Activated CD8-positive, alpha-beta memory T cell treated with anti-CD3 and anti-CD28 coated beads, Interleukin-2, amount 50 U/mL, for 1 hour (primary cell): ENCODE data around the gene C11orf68.

Experiments used
- DNase-seq: peaks from one replicate; pipeline ENCODE4 v3.0.0-alpha.2; 2020; ENCODE audit errors: extremely low read depth

C11orf68 gene

DNA sequence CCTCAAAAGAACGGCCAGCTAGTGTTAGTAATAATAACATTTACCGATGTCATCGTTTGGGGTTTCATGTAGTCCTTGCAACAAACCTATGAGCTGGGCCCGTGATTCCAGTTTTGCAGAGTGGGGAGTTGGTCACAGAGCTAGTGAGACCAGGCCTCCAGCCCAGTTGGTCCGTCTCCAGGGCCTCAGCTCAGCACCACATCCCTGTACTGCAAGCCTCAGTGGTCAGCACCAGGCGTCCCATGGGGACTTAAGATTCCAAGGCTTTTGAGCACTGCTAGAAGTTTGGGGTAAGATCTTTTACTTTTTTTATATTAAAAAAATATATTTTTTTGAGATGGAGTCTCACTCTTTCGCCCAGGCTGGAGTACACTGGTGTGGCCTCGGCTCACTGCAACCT is 25.3 kb upstream of the C11orf68 start:
- DNase-seq = no peak

DNA sequence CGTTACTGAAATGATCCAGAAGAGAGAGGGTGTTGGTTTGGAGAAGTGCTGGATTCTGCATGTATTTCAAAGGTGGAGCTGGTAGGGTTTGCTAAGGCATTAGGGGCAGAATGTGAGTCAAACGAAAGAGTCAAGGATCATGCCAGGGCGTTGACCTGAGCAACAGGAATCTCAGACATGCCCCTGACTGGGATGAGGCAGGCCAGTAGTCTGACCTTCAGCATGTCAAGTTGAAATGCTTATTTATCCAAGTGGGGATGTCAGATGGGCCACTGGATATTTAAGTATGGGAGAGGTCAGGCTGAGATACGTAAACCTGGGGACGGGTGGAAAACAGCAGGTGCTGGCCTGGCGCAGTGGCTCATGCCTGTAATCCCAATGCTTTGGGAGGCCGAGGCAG is 23.7 kb upstream of the C11orf68 start:
- DNase-seq = no peak

DNA sequence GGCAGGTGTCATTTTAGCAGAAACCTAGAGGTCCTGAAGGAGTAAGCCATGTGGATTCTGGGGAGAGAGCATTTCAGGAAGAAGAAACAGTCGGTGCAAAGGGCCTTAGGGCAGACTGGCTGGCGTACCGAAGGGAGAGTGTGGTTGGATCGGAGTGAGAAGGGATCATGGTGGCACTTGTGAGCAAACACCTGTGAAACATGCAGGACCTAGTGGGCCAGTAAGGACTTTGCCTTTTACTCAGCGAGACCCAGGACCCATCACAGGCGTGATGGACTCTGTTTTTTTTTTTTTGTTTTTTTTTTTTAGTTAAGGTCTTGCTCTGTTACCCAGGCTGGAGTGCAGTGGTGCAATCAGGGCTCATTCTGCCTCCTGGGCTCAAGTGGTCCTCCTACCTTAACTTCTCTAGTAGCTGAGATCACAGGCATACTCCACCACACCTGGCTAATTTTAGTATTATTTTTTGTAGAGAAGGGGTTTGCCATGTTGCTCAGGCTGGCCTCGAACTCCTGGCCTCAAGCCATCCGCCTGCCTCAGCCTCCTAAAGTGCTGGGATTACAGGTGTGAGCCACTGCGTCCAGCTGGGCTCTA is 23.0 kb upstream of the C11orf68 start:
- DNase-seq = no peak

DNA sequence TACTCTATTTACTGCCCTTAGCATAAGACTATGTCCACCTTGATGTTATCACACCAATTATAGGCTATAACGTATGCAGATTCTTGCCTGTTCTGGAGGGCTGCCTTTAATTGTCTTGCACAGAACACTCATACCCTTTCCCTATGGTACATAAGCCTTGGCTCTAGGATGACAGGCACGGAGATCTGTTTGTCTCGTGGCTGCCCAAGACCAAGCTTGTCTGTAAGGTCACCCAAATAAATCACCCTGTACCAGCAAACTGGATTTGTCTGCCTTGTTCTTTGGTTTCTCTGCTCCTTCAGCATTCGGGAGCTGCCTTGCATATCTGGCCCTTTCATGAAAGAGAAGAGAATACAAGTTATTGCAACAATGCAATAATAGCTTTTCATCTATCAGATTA is 18.9 kb upstream of the C11orf68 start:
- no peak for DNase-seq

DNA sequence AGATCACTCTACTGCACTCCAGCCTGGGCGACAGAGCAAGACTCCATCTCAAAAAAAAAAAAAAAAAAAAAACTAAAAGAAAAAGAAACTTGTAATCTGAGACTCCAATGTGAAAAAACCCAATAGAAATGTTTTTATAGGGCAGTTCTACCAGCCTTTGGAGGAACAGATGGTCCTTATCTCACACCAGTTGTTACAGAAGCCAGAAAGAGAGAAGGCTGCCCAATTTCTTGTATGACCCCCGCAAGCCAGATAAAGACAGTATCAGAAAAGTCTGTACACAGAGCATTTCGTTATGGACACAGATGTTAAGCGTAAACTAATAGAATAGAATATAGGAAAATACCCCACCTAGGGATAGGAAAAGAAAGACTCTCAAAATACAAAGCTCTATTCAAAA is 15.2 kb upstream of the C11orf68 start:
- DNase-seq = no peak

DNA sequence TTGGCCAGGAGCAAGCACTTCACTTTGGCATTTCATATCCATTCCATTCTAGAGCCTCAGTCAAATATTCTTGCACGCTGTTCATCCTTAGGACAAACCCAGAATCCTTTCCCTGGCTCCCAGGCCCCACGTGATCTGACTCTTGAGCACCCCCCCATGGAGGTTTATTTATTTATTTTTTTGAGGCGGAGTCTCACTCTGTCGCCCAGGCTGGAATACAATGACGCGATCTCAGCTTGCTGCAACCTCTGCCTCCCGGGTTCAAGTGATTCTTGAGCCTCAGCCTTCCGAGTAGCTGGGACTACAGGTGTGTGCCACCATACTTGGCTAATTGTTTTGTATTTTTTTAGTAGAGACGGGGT is 13.7 kb upstream of the C11orf68 start:
- no peak for DNase-seq

DNA sequence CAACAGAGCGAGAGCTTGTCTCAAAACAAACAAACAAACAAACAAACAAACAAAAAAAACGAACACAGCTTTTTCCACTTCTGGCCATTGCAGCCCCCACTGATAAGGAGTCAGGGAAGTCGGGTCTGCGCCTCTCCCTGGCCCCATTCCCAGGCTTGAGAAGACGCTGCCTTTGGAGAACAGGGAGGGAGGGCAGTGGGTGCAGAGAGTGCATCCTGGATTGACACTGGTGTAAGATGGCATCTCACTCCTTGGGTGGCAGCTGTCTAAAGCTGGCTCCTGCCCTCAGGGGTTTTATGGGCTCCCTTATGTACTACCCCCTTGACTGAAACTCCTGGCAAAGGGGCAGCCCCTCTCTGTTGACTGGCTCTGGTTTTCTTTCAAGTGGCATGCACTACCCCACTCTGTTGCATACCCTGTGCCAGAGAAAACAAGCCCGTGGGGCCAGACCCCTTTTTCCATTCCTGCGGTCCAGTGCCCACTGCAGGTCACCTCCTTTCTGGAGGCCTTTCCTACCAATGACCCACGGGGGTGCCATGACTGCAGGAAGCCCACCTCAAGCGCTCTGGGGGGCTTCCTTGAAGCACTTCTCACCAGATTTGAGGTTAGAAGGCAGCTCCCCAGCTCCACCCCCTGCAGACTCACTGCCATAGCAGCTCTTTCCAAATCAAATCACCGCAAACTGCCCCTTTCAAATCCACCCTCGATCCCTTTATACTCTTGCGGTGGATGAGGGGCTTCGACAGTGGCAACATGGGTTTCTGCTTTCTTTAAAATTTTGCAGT is 13.1 kb upstream of the C11orf68 start:
- DNase-seq = no peak

DNA sequence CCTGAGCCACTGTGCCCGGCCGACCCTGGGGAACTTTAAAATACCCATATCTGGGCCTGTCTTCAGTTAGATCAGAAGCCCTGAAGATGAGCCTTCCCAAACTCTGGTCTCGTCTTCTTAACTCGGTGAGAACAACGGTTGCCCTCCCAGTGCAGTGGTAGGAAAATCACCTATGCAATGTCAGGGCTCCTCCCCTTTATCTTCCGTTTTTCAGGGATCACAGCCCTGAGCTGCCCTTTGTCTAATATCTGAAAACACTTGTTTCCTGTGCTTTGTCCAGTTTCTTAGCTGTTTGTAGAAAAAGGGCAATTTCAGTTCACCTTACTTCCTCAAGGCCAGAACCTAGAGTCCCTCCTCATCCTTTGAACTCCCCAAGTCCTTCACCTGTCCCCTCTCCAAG is 9.8 kb upstream of the C11orf68 start:
- DNase-seq = no peak

DNA sequence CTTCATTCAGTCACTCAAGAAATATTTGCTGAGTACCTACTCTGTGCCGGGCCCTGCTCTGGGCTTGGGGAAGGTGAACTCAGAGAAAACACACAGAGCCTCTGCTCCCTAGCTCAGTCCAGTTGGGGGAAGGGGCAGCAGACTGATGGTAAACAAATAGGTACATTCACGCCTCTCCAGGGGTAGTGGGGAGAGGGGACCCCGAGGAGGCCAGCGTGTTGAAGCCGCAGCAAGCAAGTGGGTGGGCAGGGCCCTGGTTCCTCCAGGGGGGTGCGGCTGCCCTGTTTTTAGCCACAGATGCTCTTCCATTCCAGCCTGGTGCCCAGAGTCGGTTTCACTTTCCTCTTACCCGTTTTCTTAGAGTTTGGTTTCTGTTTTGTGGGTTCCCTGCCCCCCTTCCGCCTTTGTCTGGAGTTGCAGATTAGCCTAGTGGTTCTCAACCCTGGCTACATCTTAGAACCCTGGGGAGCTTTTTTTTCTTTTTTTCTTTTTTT is 9.1 kb upstream of the C11orf68 start:
- peak; percentile 47 for DNase-seq

DNA sequence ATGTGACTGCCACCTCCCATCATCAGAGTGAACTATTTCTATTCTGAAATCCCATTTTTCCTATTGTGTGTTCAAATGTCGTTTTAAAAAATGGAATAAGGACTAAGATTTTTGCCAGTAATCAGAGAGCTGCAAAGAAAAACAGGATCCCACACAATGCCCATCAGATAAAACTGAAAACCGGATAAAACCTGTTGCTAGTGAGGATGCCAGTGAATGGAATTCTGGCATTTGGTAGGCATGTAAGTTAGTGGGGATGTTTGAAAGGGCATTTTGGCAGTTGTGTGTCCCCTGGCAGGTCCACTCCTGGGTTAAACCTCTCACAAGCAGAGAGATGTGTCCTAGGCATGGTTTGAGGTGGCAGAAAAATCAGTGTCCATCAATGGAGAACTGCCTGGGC is 6.5 kb upstream of the C11orf68 start:
- no peak for DNase-seq

DNA sequence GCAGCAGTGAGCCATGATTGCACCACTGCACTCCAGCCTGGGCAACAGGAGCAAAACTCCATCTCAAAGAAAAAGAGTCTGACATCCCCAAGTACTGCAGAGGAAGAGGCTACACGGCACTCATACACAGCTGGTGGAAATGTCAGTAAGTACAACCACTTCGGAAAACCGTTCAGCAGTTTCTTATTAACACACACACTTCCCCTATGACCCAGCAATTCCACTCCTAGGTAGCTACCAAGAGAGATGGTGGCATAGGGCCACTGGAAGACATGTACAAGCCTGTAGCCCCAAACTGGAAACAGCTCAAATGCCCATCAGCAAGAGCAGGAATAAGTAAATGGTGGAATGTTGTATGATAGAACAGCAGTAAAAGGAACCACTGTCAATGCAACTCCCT is 3.7 kb upstream of the C11orf68 start:
- no peak for DNase-seq

DNA sequence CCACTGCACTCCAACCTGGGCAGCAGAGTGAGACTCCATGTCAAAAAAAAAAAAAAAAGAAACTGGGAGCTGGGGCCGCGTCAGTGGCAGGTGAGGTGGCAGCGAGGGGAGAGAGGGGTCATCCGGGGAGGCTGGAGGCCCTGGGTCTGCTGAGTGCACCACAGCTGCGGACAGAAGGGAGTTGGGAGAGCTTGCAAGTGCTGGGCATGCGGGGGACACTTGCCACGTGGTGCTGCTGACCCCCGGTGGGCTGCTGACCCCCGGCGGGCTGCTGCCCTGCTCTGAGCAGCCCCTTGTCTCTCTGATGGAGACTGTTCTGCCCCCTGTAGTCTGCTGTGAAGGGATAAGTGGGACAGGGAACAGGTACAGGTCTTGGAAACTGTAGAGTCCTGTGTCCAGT is 3.0 kb upstream of the C11orf68 start:
- no peak for DNase-seq

DNA sequence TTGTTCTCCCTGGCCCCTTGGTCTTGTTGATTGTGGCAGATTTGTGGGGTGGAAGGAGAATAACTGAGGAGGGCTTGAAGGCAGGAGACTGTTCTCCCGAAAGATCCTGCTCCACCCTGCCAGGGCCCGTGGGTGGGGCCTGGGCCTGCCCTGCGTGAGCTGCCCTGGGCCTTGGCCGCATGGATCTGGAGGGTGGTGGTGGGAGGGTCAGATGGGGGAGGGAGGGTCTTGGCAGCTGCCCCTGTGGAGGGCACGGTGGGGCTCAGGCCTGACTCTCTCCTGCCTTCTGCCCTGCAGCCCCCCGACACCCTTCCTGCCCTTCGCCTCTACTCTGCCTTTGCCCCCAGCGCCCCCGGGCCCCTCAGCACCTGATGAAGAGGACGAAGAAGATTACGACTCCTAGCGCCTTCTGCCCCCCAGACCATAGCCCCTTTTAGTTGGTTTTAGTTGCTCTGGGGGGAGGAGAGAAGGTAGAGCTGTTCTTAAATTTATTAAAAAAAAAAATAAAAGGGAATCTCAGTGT is 2.2 kb upstream of the C11orf68 start:
- no peak for DNase-seq

DNA sequence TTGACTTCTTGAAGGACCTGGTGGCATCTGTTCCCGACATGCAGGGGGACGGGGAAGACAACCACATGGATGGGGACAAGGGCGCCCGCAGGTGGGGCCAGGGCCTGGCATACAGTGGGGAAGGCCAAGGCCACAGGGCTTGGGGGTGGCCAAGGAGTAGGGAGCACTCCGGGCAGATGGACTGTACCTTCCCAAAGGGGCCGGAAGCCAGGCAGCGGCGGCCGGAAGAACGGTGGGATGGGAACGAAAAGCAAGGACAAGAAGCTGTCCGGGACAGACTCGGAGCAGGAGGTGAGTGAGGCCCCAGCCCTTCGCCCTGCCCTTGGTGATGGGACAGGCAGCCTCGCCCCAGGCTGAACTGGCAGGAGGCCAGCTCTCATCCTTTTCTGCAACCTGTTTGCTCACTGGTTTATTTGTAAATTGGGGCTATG is 1.5 kb upstream of the C11orf68 start:
- DNase-seq = no peak

DNA sequence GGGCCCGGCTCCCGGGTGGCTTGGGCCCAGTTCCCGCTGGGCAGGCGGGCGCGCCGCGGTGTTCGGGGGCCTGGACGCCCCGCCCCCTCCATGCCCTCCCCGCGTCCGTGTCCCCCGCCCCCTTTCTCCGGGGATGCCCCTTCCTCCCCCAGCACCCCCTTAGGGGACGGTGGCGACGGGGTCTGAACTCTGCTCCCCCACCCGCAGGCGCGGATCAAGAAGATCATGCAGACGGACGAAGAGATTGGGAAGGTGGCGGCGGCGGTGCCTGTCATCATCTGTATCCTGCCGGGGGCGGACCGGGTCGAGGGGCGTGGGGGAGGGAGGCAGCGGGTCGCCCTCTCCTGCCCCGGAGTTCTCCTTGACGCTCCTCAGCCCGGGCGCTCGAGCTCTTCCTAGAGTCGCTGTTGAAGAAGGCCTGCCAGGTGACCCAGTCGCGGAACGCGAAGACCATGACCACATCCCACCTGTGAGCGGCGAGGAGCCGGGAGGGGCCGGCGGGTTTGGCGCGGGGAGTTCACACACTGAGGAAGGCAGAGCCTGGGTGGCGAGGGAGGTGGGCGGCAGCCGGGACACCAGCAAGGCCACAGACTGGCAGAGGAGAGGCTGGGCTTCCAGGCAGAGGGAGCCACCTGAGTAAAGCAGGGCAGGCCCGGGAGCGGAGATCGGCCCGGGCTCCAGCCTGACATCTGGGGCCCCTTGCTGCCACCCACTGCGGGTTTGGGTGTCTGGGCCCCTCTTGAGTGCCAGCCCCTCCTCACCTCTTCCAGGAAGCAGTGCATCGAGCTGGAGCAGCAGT is 910 bp upstream of the C11orf68 start:
- DNase-seq = no peak

DNA sequence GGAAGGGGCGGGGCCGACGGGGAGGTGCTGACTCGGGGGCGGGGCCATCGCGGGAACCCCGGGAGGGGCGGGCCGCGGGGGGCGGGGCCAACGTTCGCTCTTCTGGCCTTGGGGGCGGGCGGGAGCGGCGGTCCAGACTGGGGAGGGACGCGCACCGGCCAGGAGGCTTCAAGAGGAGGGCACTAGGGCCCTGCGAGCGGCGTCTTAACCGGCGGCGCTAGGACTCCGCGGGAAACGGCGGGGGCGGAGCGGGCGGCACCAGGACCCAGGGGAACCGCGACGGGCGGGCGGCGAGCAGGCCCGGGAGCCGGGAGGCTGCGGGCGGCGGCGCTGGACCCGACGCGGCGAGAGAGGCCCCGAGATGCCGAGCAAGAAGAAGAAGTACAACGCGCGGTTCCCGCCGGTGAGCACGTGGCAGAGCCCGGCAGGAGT is 295 bp upstream of the C11orf68 start, which contains the start of gene DRAP1:
Gene DRAP1 (plus strand): TSS at position 286 of the 432 bp plus-strand sequence. CDS start 76 bp downstream, at position 362.
- peak; percentile 96 for DNase-seq

DNA sequence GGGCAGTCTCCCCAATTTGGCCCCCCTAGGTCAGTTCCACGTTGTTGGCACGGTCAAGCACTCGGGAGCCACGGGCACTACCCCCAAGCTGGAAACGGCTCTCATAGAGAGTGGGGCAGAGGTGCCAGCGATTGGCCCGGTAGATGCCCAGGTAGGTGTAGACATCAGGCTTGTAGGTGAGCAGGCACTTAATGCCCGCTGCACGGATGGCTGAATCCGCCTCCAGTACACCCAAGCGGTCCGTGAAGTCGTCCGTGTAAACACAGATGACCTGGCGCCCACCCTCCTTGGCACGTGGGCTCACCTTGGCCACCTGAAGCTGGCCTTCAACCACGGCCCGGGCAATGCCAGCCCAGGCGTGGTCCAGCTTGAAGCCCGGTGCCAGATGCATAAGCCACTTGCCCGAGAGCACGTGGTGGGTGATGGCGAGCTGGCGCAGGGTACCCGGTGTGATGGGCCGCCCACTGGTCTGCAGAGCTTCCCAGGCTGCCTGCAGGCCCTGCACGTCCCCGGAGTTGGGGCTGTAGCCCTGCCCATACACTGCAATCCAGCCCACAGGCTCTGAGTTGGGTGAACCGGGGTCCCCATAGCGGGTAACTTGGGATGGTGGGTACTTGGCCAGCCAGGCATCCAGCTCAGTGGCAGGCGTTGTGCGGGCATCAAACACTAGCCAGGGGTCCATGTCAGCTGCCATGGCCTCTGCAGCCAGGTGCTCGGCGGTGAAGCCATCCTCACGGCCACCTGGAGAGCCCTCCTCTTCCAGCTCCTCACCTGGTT is 1.2 kb downstream of the C11orf68 start:
- no peak for DNase-seq

DNA sequence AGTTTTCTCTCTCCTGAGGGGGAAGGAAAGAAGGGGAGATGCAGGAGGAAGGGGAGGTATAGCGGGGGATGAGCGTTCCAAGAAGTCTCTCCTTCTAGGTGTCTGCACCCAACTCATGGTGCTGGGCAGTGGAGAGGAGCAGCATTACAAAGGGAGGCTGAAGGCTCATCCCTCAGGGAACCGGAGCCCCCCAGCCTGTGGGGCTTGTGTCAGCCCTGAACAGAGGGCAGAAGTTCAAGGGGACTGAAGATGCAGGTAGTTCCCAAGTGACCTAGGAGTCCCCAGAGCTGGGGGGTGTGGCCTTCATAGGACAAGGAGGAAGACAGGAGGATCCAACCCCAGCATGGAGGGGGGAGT is 1.8 kb downstream of the C11orf68 start:
- no peak for DNase-seq

DNA sequence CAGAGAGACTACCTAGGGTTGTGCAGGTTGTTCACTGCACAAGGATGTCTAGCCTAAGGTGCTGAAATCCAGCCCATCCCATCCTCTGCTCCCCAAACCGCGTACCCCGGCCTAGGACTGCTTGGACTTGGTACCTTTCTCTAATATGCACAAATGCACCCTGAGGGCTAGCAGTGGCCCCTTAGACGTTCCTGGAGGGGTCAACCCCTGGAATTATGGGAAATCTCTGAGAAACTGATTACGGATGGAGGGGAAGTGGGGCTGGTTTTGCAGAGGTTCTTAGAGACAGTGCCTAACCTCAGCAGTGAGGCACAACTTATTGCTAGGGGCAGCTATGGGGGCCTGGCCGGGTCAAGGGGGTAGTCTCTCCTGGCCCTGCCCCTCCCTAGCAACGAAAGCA is 2.5 kb downstream of the C11orf68 start:
- no peak for DNase-seq

DNA sequence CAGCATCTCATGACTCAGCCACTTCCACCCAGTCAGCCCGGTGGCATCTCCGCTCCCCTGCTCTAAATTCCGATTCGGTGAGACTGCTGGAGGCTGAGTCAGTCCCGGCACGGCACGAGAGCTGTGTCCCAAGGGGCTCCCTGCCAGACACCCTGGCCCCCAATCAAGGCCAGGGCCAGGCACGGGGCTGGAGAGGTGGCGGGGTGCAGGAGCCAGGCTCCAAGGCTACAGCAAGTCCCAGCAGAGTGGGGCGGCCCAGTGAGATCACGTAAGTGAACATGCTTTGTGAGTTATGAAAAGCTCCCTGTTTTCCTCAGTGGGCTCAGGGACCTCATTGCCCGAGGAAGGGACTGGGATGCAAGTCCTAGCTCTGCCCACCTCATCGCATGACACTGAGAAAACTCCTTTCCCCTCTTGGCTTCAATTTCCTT is 3.0 kb downstream of the C11orf68 start:
- no peak for DNase-seq

DNA sequence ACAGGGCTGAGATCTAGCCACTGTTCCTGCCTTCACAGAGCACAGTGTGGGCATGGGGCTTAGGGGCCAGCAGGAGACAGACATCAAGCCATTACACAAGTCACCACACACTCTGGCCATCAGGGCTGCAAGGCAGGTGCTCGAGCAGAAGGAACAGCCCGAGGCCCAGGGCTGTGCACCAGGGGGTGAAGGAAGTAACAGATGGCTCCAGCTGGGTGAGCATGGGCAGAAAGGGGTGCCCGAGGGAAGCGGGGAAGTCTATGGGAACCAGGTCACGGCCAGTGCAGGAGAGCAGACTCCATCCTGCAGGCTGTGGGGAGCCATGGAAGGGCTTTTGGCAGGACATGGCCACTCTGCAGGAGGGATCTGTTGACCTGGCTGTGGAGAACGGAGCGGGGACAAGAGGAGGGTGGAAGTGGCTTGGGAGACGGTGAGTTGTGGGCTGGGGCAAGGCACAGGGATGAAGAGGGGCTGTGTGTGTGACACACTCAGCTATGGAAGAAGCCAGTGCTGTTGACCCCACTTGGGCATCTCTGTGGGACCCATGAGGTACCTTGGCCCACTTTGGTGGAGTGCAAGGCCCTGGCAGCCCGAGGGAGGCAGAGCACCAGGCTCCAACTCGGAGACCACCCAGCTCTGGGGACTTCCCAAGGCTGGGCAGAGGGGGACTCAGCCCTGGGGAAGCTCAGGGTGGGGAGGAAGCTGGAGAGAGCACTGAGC is 3.6 kb downstream of the C11orf68 start:
- no peak for DNase-seq
